GM12878 (cell line): ENCODE results near the gene ACSL1. TPM values are rescaled to one million over a fixed set of nuclear protein-coding genes. Genes with fewer than 3 reads are reported as not detected.

Source experiments
- BACH1 ChIP-seq: fragments of 450-650 bp; IDR thresholded peaks from 2 replicates; pipeline ENCODE4 v1.6.1; 2017; ENCODE audit warnings: mild to moderate bottlenecking, borderline replicate concordance
- BCL11A ChIP-seq: IDR thresholded peaks from 2 replicates; pipeline ENCODE4 v1.6.1; 2011; ENCODE audit warnings: low read depth, low read length
- BCL3 ChIP-seq: IDR thresholded peaks from 2 replicates; pipeline ENCODE4 v1.6.1; 2011; ENCODE audit warnings: borderline replicate concordance, low read depth, mild to moderate bottlenecking, moderate library complexity, low read length; ENCODE audit not compliant: insufficient read depth, poor library complexity, severe bottlenecking
- BRCA1 ChIP-seq: IDR thresholded peaks from 2 replicates; pipeline ENCODE4 v1.6.1; 2011; ENCODE audit warnings: low read depth, low read length, improper control_type of control experiment
- CREM ChIP-seq: IDR thresholded peaks from 2 replicates; pipeline ENCODE4 v1.6.1; 2014; ENCODE audit warnings: antibody characterized with exemption, low read depth
- FOS ChIP-seq: IDR thresholded peaks from 3 replicates; pipeline ENCODE4 v1.6.1; 2011; ENCODE audit warnings: borderline replicate concordance; ENCODE audit not compliant: insufficient read length; ENCODE audit errors: extremely low read depth
- HCFC1 ChIP-seq: fragments of 150-350 bp; IDR thresholded peaks from 2 replicates; pipeline ENCODE4 v1.6.1; 2014; ENCODE audit warnings: low read length
- IRF4 ChIP-seq: IDR thresholded peaks from 2 replicates; pipeline ENCODE4 v1.6.1; 2011; ENCODE audit warnings: low read depth, low read length
- KDM1A ChIP-seq: fragments of 200-600 bp; sonication (generic); IDR thresholded peaks from 2 replicates; pipeline ENCODE4 v1.6.1; 2016; ENCODE audit warnings: borderline replicate concordance
- POU2F2 ChIP-seq: IDR thresholded peaks from 3 replicates; pipeline ENCODE4 v1.6.1; 2011; ENCODE audit warnings: low read depth, mild to moderate bottlenecking, low read length, borderline replicate concordance
- RAD21 ChIP-seq: IDR thresholded peaks from 2 replicates; pipeline ENCODE4 v1.6.1; 2011; ENCODE audit warnings: mild to moderate bottlenecking, low read depth, low read length, moderate library complexity; ENCODE audit not compliant: insufficient read depth
- REST ChIP-seq: IDR thresholded peaks from 2 replicates; pipeline ENCODE4 v1.6.1; 2012; ENCODE audit warnings: mild to moderate bottlenecking, low read depth, low read length
- SIN3A ChIP-seq: IDR thresholded peaks from 2 replicates; pipeline ENCODE4 v1.6.1; 2012; ENCODE audit warnings: low read depth, low read length, improper control_type of control experiment
- SKIL ChIP-seq: fragments of 450-650 bp; IDR thresholded peaks from 2 replicates; pipeline ENCODE4 v1.6.1; 2017; ENCODE audit warnings: mild to moderate bottlenecking, low read depth, inconsistent platforms; ENCODE audit not compliant: poor library complexity, severe bottlenecking
- SMC3 ChIP-seq: IDR thresholded peaks from 2 replicates; pipeline ENCODE4 v1.6.1; 2011; ENCODE audit warnings: low read length, improper control_type of control experiment, borderline replicate concordance
- SUPT20H ChIP-seq: IDR thresholded peaks from 2 replicates; pipeline ENCODE4 v1.6.1; 2011; ENCODE audit warnings: low read depth, mild to moderate bottlenecking, low read length, moderate library complexity, borderline replicate concordance; ENCODE audit not compliant: control insufficient read depth
- ZBED1 ChIP-seq: IDR thresholded peaks from 2 replicates; pipeline ENCODE4 v1.6.1; 2016; ENCODE audit warnings: borderline replicate concordance
- ZBTB11 ChIP-seq: fragments of 450-650 bp; formaldehyde crosslinking; IDR thresholded peaks from 2 replicates; pipeline ENCODE4 v1.5.0; 2022; ENCODE audit warnings: mild to moderate bottlenecking, missing genetic modification characterization
- ZNF207 ChIP-seq: fragments of 450-650 bp; IDR thresholded peaks from 2 replicates; pipeline ENCODE4 v1.6.1; 2014; ENCODE audit warnings: antibody characterized with exemption, mild to moderate bottlenecking, borderline replicate concordance
- ZNF217 ChIP-seq: fragments of 450-650 bp; IDR thresholded peaks from 2 replicates; pipeline ENCODE4 v1.6.1; 2017; ENCODE audit warnings: antibody characterized with exemption, mild to moderate bottlenecking
- polyA plus RNA-seq, 11 experiments: library from polyadenylated mRNA; depleted of rRNA in 4 of 11; unstranded in 6 of 11; stranded (reverse) in 5 of 11; fragments of >200 nt; fragmentation: Nextera tagmentation in 4 of 11; fragmentation: Illumina TruSeq in 1 of 11; extraction: Ambion mirVana in 4 of 11; extraction: Trizol in 1 of 11; gene quantifications; 1 replicate in 1 of 11; 2 replicates in 10 of 11; pipeline versions ENCODE4 v1.2.1 to v1.2.3, GENCODE V29; 2011 to 2016; ENCODE audit warnings: inconsistent platforms in 2 of 11, missing spikeins in 2 of 11, low read depth in 1 of 11
- total RNA-seq, 4 experiments: library from RNA; depleted of rRNA in 3 of 4; stranded (reverse); fragments of >200 nt in 3 of 4; fragmentation: Illumina TruSeq in 1 of 4; extraction: Trizol in 1 of 4; gene quantifications; 2 replicates each; pipeline versions ENCODE4 v1.2.1 to v1.2.3, GENCODE V29; 2013 to 2021

ACSL1 gene
- total and polyA plus RNA-seq, 10 of the 15 experiments (the other 5 are each of a cell fraction or from before 2014, with no cell fraction given), result 30.7 to 68.1 (median 58.7) TPM

- peak; percentile 81 for TF ChIP-seq SKIL
- TF ChIP-seq ZNF207, result no peak
- no peak for TF ChIP-seq ZBED1
- no peak for TF ChIP-seq FOS
- TF ChIP-seq IRF4, result peak; percentile 83
- TF ChIP-seq ZBTB11 (CRISPR knock-in tag), result no peak
- TF ChIP-seq POU2F2, result no peak
- TF ChIP-seq ZNF217, result no peak; the same call in 1 of the 2 replicates
- TF ChIP-seq BACH1, result no peak; the same call in 1 of the 2 replicates
- TF ChIP-seq KDM1A, result no peak
- no peak for TF ChIP-seq REST
- no peak; the same call in 1 of the 2 replicates for TF ChIP-seq SMC3
- TF ChIP-seq BCL3, result no peak
- TF ChIP-seq SUPT20H, result no peak
- TF ChIP-seq BCL11A, result peak; percentile 39; the same call in 1 of the 2 replicates
- TF ChIP-seq CREM, result peak; percentile 36; the same call in 1 of the 2 replicates
- TF ChIP-seq HCFC1, result no peak
- TF ChIP-seq SIN3A, result no peak
- no peak for TF ChIP-seq RAD21
- no peak for TF ChIP-seq BRCA1
Measured at GRCh38 chr4:184824081-184824775, 1.5 kb downstream of the ACSL1 start (continued).
